ENCODE data around the gene MAMLD1. TPM values are rescaled to one million over a fixed set of nuclear protein-coding genes. Genes with fewer than 3 reads are reported as not detected.
"Not testable (repeated sequence)": the region's sequence is repeated elsewhere in the genome, so short reads cannot be mapped to it uniquely, and the experiment has no call there.

Gene MAMLD1
- total and polyA plus RNA-seq, 9 of the 15 experiments (the other 6 are each of a cell fraction or from before 2014, with no cell fraction given): 0.12 to 0.18 TPM; not detected in 7

DNA sequence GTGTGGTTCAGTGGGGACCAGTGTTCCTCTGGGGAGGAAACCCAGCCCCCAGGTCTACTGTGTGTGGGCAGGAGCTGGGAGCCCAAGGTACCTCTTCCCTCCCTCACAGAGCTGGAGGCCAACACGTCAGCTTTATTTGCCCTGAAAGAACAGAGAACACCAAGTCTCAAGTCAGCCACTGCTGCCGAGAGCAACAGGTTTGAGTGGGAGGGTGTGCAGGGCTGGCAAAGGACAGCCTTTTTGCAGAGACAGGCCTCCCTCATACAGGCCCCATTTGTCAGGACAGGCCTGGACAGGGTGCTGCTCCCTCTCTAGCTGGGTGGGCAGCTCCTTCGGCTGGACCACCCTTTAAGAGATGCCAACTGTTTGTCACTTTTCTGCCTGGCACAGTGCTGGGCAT, 22.8 kb upstream of the MAMLD1 start:
- H3K9me3 ChIP-seq (replicated peaks; ENCODE audit: control insufficient read depth, insufficient read depth, low read depth, low read length); H2AFZ ChIP-seq (ENCODE audit: low read depth, low read length); H3K79me2 ChIP-seq (ENCODE audit: control insufficient read depth, insufficient read depth, low read length); intact Hi-C loops (cut with micrococcal nuclease); H3K27me3 ChIP-seq (ENCODE audit: control insufficient read depth in 2 of 2, insufficient read depth in 2 of 2, low read length in 2 of 2); H3K27ac ChIP-seq (ENCODE audit: extremely low read depth, low read depth, low read length); H3K4me3 ChIP-seq; ATAC-seq; H3K9ac ChIP-seq (ENCODE audit: insufficient read depth in 1 of 2, low read depth in 2 of 2, low read length in 2 of 2); FAIRE-seq; H3K4me2 ChIP-seq (ENCODE audit: insufficient read depth, low read length); H3K9me1 ChIP-seq (ENCODE audit: control insufficient read depth, insufficient read depth, low read length); H3K36me3 ChIP-seq (ENCODE audit: control insufficient read depth, insufficient read depth, low read length); CTCF ChIA-PET (ENCODE audit: low intra/inter-chr PET ratio); H3K4me1 ChIP-seq (replicated peaks in 1 of 2; ENCODE audit: control insufficient read depth in 2 of 2, insufficient read depth in 2 of 2, low read length in 2 of 2); POLR2A ChIA-PET; DNase-seq (ENCODE audit: extremely low read depth in 1 of 4, low spot score in 3 of 4); H4K20me1 ChIP-seq (replicated peaks; ENCODE audit: control insufficient read depth, insufficient read depth, low read length); BruUV-seq (replicated peaks): not testable (repeated sequence)
- in situ Hi-C loops (cut with MboI): loop anchor here (5.0 kb wide), 1 partner anchor 123 kb away; no protein-coding TSS in a partner anchor
- WGBS (ENCODE audit: insufficient coverage, low coverage, missing lambda C conversion rate): 0% methylated on average over 1 of the region's 3 CpGs

DNA sequence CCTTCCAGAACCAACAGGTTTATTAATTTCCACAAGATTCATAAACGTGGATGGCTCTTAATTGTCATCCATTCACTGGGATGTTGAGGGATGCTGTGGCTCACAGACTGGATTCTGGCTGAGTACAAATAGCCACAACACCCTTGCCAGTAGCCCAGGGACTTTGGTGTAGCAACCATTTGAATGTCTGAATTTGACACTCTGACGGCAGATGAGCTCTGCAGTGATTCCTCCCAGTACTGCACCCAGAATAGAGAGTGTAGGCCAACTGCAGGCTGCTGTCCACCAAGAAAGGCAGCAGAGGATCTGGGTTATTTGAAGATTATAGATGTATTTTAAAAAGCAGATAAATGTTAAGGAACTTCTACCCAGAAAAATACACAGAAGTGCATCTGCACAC, 15.6 kb upstream of the MAMLD1 start:
- in situ Hi-C loops (cut with MboI): no loop called here
- 0% methylated on average over 2 of the region's 2 CpGs for WGBS (ENCODE audit: insufficient coverage, low coverage, missing lambda C conversion rate)
- no TSS peak for BruUV-seq (replicated peaks)
- DNase-seq (ENCODE audit: extremely low read depth in 1 of 4, low spot score in 3 of 4) (no peak), ATAC-seq (no peak), FAIRE-seq (no peak)
- no peak overlapping the region for H2AFZ ChIP-seq (ENCODE audit: low read depth, low read length)
- H3K9ac ChIP-seq (ENCODE audit: insufficient read depth in 1 of 2, low read depth in 2 of 2, low read length in 2 of 2): no peak overlapping the region
- no peak overlapping the region for H3K4me3 ChIP-seq
- no peaks in the 10 kb centered on the region for H3K9me3 ChIP-seq (replicated peaks; ENCODE audit: control insufficient read depth, insufficient read depth, low read depth, low read length)
- H3K27ac ChIP-seq (ENCODE audit: extremely low read depth, low read depth, low read length): no peak overlapping the region
- no peaks in the 10 kb centered on the region; a peak in 1 of 5 replicates for H3K4me1 ChIP-seq (replicated peaks in 1 of 2; ENCODE audit: control insufficient read depth in 2 of 2, insufficient read depth in 2 of 2, low read length in 2 of 2)
- CTCF ChIA-PET (ENCODE audit: low intra/inter-chr PET ratio): no interaction called here
- no peaks in the 10 kb centered on the region for H3K79me2 ChIP-seq (ENCODE audit: control insufficient read depth, insufficient read depth, low read length)
- intact Hi-C loops (cut with micrococcal nuclease): no loop called here
- H4K20me1 ChIP-seq (replicated peaks; ENCODE audit: control insufficient read depth, insufficient read depth, low read length): no peaks in the 10 kb centered on the region
- H3K27me3 ChIP-seq (ENCODE audit: control insufficient read depth in 2 of 2, insufficient read depth in 2 of 2, low read length in 2 of 2): peaks cover 0 to 7% of the 10 kb centered on the region in 2 experiments; a peak in 1 of 5 replicates
- POLR2A ChIA-PET: no interaction called here
- H3K36me3 ChIP-seq (ENCODE audit: control insufficient read depth, insufficient read depth, low read length): no peaks in the 10 kb centered on the region
- H3K4me2 ChIP-seq (ENCODE audit: insufficient read depth, low read length): no peak overlapping the region
- no peaks in the 10 kb centered on the region for H3K9me1 ChIP-seq (ENCODE audit: control insufficient read depth, insufficient read depth, low read length)
- TF ChIP-seq GABPA (tag; conservative IDR thresholded peaks at IDR 0.05; ENCODE audit: low read depth): no peak
- no peak for TF ChIP-seq PCBP2 (IDR thresholded peaks at IDR 0.05; ENCODE audit: low read depth, low read length, poor library complexity, severe bottlenecking)
- TF ChIP-seq ZBTB2 (IDR thresholded peaks at IDR 0.05): no peak
- TF ChIP-seq, protein P1, sequence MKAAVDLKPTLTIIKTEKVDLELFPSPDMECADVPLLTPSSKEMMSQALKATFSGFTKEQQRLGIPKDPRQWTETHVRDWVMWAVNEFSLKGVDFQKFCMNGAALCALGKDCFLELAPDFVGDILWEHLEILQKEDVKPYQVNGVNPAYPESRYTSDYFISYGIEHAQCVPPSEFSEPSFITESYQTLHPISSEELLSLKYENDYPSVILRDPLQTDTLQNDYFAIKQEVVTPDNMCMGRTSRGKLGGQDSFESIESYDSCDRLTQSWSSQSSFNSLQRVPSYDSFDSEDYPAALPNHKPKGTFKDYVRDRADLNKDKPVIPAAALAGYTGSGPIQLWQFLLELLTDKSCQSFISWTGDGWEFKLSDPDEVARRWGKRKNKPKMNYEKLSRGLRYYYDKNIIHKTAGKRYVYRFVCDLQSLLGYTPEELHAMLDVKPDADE (conservative IDR thresholded peaks at IDR 0.05; ENCODE audit: control insufficient read depth, low read depth, low read length): no peak
- no peak for TF ChIP-seq ZNF217 (CRISPR knock-in tag; IDR thresholded peaks at IDR 0.05)
- no peak for TF ChIP-seq JUNB (CRISPR knock-in tag; conservative IDR thresholded peaks at IDR 0.05)
- TF ChIP-seq NCOA2 (IDR thresholded peaks at IDR 0.05; ENCODE audit: partially characterized antibody in 2 of 2): no peak
- TF ChIP-seq PRMT5 (CRISPR knock-in tag; IDR thresholded peaks at IDR 0.05): no peak
- TF ChIP-seq, protein P2, sequence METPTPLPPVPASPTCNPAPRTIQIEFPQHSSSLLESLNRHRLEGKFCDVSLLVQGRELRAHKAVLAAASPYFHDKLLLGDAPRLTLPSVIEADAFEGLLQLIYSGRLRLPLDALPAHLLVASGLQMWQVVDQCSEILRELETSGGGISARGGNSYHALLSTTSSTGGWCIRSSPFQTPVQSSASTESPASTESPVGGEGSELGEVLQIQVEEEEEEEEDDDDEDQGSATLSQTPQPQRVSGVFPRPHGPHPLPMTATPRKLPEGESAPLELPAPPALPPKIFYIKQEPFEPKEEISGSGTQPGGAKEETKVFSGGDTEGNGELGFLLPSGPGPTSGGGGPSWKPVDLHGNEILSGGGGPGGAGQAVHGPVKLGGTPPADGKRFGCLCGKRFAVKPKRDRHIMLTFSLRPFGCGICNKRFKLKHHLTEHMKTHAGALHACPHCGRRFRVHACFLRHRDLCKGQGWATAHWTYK (CRISPR knock-in tag; IDR thresholded peaks at IDR 0.05): no peak

All from K562 (cell line).